H7 (cell line): Measurements from ENCODE around the gene TACSTD2. TPM values are rescaled to one million over a fixed set of nuclear protein-coding genes. Genes with fewer than 3 reads are reported as not detected.

ENCODE experiments used
- DNase-seq: peaks from one replicate; pipeline ENCODE4 v3.0.0; 2012
- H3K27me3 ChIP-seq: 2 replicates; pipeline ENCODE4 v1.6.0; 2011; ENCODE audit warnings: mild to moderate bottlenecking, low read length; ENCODE audit not compliant: control insufficient read depth, insufficient read depth
- H3K36me3 ChIP-seq: replicated peaks from 2 replicates; pipeline ENCODE4 v1.5.1; 2011; ENCODE audit warnings: low read length; ENCODE audit not compliant: control insufficient read depth, insufficient read depth
- H3K4me3 ChIP-seq: 2 replicates; pipeline ENCODE4 v1.5.1; 2011; ENCODE audit warnings: low read depth, mild to moderate bottlenecking, control low read depth, low read length, moderate library complexity; ENCODE audit not compliant: insufficient read depth
- total RNA-seq: library from RNA; depleted of rRNA; stranded (reverse); fragments of >200 nt; shearing (Covaris generic); gene quantifications from 2 replicates; pipeline ENCODE4 v1.2.3, GENCODE V29; 2014; rRNA removed

Gene TACSTD2
- total RNA-seq, 1 experiment from 2014 or later: 0.14 TPM

DNA sequence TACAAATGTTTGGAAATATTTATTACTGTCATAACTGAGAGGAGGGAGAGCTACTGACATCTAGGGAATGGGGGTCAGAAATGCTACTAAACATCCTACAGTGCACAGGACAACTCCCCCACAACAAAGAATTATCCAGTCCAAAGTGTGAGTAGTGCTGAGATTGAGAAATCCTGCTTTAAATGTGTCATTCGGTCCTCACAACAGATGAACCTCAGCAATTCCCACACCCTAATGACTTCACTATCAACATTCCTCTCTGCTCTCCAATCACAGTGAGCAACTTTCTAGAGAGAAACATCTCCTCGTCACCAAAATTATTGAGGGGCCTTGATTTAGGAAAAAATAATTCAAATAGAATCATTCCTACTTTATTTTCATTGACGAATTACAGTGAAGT lies 48.5 kb downstream of the TACSTD2 start:
- H3K27me3 ChIP-seq: no peaks in the 10 kb centered on the region
- H3K4me3 ChIP-seq: no peak overlapping the region
- DNase-seq: no peak
- no peaks in the 10 kb centered on the region for H3K36me3 ChIP-seq

Other genes with a start within 250 kb of the TACSTD2 start
- gene OMA1, start 30.5 kb downstream of the TACSTD2 start, total RNA-seq: 25.9 and 31.4 TPM in 2 replicates
- 33.6 and 74.7 TPM in 2 replicates for gene MYSM1, start 122.8 kb upstream of the TACSTD2 start, total RNA-seq
- gene JUN, start 206.8 kb upstream of the TACSTD2 start, total RNA-seq: 37.1 and 64.0 TPM in 2 replicates